ENCODE results near the gene NBEAL2. TPM values are rescaled to one million over a fixed set of nuclear protein-coding genes. Genes with fewer than 3 reads are reported as not detected.

Gene NBEAL2
- total RNA-seq, 1 experiment from 2014 or later = 50.7 TPM

DNA sequence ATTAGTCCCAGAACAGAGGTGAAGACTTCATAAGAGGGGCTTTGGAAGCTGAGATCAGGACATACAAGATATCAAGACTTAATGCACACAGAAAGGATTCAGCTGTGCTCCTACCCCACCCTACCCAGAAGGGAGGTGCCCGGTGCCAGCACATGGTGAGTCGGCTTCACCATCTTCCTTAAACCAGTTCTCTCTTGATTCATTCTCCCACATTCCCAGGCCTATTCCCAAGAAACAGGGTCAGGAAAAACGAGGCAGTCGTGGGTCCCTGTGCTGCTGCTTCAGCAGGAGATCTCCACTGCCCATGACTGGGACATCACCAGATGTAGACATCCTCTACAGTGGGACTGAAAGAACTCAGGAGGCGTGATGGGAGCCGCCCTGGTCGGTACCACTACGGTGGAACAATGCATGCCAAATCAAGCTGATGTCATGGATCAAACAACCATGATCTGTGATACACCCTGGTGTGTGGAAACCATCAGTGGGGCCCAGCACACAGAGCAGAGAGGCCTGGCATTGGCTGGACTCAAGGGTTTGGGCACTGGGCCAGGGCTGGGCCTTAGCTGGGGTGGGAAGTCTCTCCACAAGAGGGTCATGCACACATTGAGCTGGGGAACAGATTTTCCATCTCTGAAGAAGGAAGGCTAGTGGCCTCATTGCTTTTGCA is 44.8 kb upstream of the NBEAL2 start:
- peak overlapping the region; percentile 96 for H3K27ac ChIP-seq (ENCODE audit: low read length)
- H3K9ac ChIP-seq (ENCODE audit: low read length) = peak overlapping the region; percentile 64
- peak overlapping the region; percentile 32; the same call in 1 of the 2 replicates for H3K4me3 ChIP-seq (ENCODE audit: low read length)
- no peak overlapping the region for H2AFZ ChIP-seq (ENCODE audit: low read length)
- H3K4me1 ChIP-seq (ENCODE audit: insufficient read depth, low read length) = peaks cover 68% of the 10 kb centered on the region
- 0 out of 2 replicates have a peak, but pooled peaks cover 17% of the 10 kb centered on the region for H4K20me1 ChIP-seq (ENCODE audit: low read length)
- peak; percentile 37 for ATAC-seq
- CTCF ChIA-PET = interaction anchor here (0.6 to 1.0 kb wide), 2 partner anchors 11 to 38 kb away, joined by 4 to 5 read pairs; no protein-coding TSS in a partner anchor
- H3K36me3 ChIP-seq (ENCODE audit: low read depth, low read length) = peaks cover 37% of the 10 kb centered on the region
- H3K9me2 ChIP-seq (replicated peaks; ENCODE audit: low read length) = no peaks in the 10 kb centered on the region
- H3K79me2 ChIP-seq (ENCODE audit: low read length) = peaks cover 92% of the 10 kb centered on the region
- peak; percentile 85 for DNase-seq
- no peaks in the 10 kb centered on the region for H3K27me3 ChIP-seq (ENCODE audit: low read length)
- H3F3A ChIP-seq (ENCODE audit: low read length, unreplicated experiment) = peaks cover 10% of the 10 kb centered on the region
- no TSS peak for BruUV-seq (replicated peaks)
- peak overlapping the region; percentile 71 for H3K4me2 ChIP-seq (ENCODE audit: low read length)
- no peak for TF ChIP-seq EZH2phosphoT487 (IDR thresholded peaks at IDR 0.05; ENCODE audit: borderline replicate concordance, low read length)
- no peak for TF ChIP-seq EZH2 (IDR thresholded peaks at IDR 0.05; ENCODE audit: low read length, unreplicated experiment)
- TF ChIP-seq, protein P1, sequence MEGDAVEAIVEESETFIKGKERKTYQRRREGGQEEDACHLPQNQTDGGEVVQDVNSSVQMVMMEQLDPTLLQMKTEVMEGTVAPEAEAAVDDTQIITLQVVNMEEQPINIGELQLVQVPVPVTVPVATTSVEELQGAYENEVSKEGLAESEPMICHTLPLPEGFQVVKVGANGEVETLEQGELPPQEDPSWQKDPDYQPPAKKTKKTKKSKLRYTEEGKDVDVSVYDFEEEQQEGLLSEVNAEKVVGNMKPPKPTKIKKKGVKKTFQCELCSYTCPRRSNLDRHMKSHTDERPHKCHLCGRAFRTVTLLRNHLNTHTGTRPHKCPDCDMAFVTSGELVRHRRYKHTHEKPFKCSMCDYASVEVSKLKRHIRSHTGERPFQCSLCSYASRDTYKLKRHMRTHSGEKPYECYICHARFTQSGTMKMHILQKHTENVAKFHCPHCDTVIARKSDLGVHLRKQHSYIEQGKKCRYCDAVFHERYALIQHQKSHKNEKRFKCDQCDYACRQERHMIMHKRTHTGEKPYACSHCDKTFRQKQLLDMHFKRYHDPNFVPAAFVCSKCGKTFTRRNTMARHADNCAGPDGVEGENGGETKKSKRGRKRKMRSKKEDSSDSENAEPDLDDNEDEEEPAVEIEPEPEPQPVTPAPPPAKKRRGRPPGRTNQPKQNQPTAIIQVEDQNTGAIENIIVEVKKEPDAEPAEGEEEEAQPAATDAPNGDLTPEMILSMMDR (conservative IDR thresholded peaks at IDR 0.05; ENCODE audit: low read depth, low read length) = no peak
- H3K9me3 ChIP-seq (ENCODE audit: low read length) = no peaks in the 10 kb centered on the region
- intact Hi-C loops (cut with micrococcal nuclease) = loop anchor here (2.0 kb wide), 1 partner anchor 42 kb away; the partner anchor contains the start of gene CCDC12
- POLR2A ChIA-PET (ENCODE audit: unreplicated experiment) = interaction anchor here (0.6 to 1.2 kb wide), 2 partner anchors 42 to 130 kb away, joined by 5 to 33 read pairs; partner anchors contain the start of gene CCDC12

DNA sequence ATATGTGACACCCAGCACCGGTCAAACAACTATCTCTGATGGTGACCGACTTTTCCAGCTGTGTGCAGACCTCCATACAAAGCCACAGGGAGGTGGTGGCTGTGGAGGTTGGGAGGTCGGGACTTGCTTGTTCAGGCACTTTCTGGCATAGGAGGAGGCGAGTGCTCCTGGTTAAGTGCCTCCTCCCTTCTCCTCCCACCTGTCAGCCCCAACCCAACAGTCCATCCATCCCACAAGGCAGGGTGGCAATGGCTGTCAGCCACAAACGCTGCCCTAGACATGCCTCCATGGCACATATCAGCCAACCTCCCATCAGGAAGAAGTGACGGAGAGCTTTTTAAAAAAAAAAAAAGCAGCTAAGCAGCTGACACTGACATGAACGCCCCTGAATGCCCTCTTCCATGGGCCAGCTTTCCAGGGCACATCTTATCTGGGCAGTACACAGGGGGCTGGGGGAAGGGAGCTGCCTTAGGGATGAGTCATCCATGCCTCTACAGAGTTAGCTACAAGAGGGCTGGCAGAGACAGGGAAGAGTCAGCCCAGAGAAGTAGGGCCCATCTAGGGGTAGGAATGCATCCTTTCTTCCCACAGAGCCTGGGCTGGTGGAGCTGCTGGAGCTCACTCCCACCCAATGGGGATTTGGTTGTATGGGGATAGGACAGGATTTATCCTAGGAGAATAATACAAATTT is 44.2 kb upstream of the NBEAL2 start:
- Histone ChIP-seq H3K36me3 (ENCODE audit: low read depth, low read length) (peaks cover 43% of the 10 kb centered on the region), H3K27me3 (ENCODE audit: low read length) (no peaks in the 10 kb centered on the region)
- CTCF ChIA-PET = interaction anchor here (0.6 to 1.2 kb wide), 5 partner anchors 9 to 46 kb away, joined by 4 to 5 read pairs (median 4); no protein-coding TSS in a partner anchor

More for the DNA sequence above, 44.2 kb upstream of the NBEAL2 start:
- no peak overlapping the region for H2AFZ ChIP-seq (ENCODE audit: low read length)
- peak overlapping the region; percentile 64 for H3K9ac ChIP-seq (ENCODE audit: low read length)
- POLR2A ChIA-PET (ENCODE audit: unreplicated experiment) = interaction anchor here (0.6 to 1.3 kb wide), 4 partner anchors 11 to 129 kb away, joined by 3 to 33 read pairs (median 5); partner anchors contain the start of genes CCDC12 and NBEAL2
- H3K9me2 ChIP-seq (replicated peaks; ENCODE audit: low read length) = no peaks in the 10 kb centered on the region
- DNase-seq (peak; percentile 93), ATAC-seq (peak; percentile 84)
- peak overlapping the region; percentile 96 for H3K27ac ChIP-seq (ENCODE audit: low read length)
- intact Hi-C loops (cut with micrococcal nuclease) = loop anchor here (2.0 kb wide), 1 partner anchor 41 kb away; the partner anchor contains the start of gene CCDC12
- 0 out of 2 replicates have a peak, but pooled peaks cover 14% of the 10 kb centered on the region for H4K20me1 ChIP-seq (ENCODE audit: low read length)
- H3K9me3 ChIP-seq (ENCODE audit: low read length) = no peaks in the 10 kb centered on the region
- peaks cover 65% of the 10 kb centered on the region for H3K4me1 ChIP-seq (ENCODE audit: insufficient read depth, low read length)
- H3K79me2 ChIP-seq (ENCODE audit: low read length) = peaks cover 92% of the 10 kb centered on the region
- 0 out of 2 replicates have a peak overlapping the region, but pooled peaks have one; percentile 32 for H3K4me3 ChIP-seq (ENCODE audit: low read length)
- H3K4me2 ChIP-seq (ENCODE audit: low read length) = peak overlapping the region; percentile 71
- BruUV-seq (replicated peaks) = no TSS peak
- H3F3A ChIP-seq (ENCODE audit: low read length, unreplicated experiment) = peaks cover 10% of the 10 kb centered on the region
- TF ChIP-seq EZH2phosphoT487 (IDR thresholded peaks at IDR 0.05; ENCODE audit: borderline replicate concordance, low read length) (no peak), EZH2 (IDR thresholded peaks at IDR 0.05; ENCODE audit: low read length, unreplicated experiment) (no peak)
- TF ChIP-seq, protein P1 (conservative IDR thresholded peaks at IDR 0.05; ENCODE audit: low read depth, low read length) = peak; percentile 56

All from PC-3 (cell line).